ENCODE measurements around the gene COL5A2. TPM values are rescaled to one million over a fixed set of nuclear protein-coding genes. Genes with fewer than 3 reads are reported as not detected.

COL5A2 gene
- total RNA-seq, 1 donor from 2014 or later: 7.4 TPM

GRCh38 chr2:189138800-189139199 lies 40.8 kb downstream of the COL5A2 start:
- FAIRE-seq: no peak
- H3K27me3 ChIP-seq (ENCODE audit: control insufficient read depth, insufficient read depth, low read length): no peaks in the 10 kb centered on the region
- no peak for DNase-seq (ENCODE audit: low read depth)
- H3K36me3 ChIP-seq (ENCODE audit: control insufficient read depth, insufficient read depth, low read length): no peaks in the 10 kb centered on the region
- H3K4me3 ChIP-seq (ENCODE audit: low read depth, low read length): no peak overlapping the region
- no peak for TF ChIP-seq CTCF (IDR thresholded peaks at IDR 0.05; ENCODE audit: insufficient read depth, low read length, severe bottlenecking)

DNA sequence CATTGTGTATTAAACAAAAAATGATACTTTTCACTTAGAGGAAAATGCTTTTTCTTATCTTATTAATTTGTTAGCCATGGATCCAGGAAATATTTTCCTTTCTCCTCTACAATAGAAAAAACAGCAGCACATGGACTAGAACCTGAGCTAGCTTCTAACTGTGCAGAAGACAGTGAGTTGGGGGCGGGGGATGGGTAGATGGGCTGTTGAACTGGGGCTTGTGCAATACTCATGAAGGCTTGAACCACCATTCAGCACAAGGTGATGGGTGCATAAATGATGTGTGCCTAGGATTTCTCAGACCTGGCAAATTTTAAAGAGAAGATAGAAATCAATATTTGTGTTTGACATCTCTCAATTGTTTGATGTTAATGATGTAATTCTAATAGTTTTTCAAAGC lies 42.0 kb downstream of the COL5A2 start:
- Histone ChIP-seq H3K36me3 (ENCODE audit: control insufficient read depth, insufficient read depth, low read length) (no peaks in the 10 kb centered on the region), H3K27me3 (ENCODE audit: control insufficient read depth, insufficient read depth, low read length) (no peaks in the 10 kb centered on the region), H3K4me3 (ENCODE audit: low read depth, low read length) (no peak overlapping the region)
- DNase-seq (ENCODE audit: low read depth) (no peak), FAIRE-seq (no peak)
- TF ChIP-seq CTCF (IDR thresholded peaks at IDR 0.05; ENCODE audit: insufficient read depth, low read length, severe bottlenecking): no peak

DNA sequence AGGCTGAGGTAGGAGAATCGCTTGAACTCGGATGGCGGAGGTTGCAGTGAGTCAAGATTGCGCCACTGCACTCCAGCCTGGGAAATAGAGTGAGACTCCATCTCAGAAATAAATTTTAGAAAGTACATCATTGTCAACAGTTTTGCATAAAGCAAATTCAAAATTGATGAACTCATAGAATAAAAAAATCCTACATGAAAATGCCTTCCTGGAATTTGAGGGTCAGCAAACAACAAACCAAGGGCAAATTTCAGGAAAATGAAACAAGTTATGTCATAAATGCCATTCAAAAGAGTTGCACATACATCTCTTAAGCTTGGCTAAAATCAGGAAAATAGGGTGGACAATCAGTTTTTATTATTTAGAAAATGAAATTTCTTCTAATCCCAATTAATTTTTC lies 45.1 kb downstream of the COL5A2 start:
- H3K36me3 ChIP-seq (ENCODE audit: control insufficient read depth, insufficient read depth, low read length): no peaks in the 10 kb centered on the region
- no peak for FAIRE-seq

GRCh38 chr2:189131991-189132390 lies 47.6 kb downstream of the COL5A2 start:
- no peak overlapping the region for H3K4me3 ChIP-seq (ENCODE audit: low read depth, low read length)
- H3K27me3 ChIP-seq (ENCODE audit: control insufficient read depth, insufficient read depth, low read length): no peaks in the 10 kb centered on the region
- DNase-seq (ENCODE audit: low read depth) (no peak), FAIRE-seq (no peak)
- TF ChIP-seq CTCF (IDR thresholded peaks at IDR 0.05; ENCODE audit: insufficient read depth, low read length, severe bottlenecking): no peak
- H3K36me3 ChIP-seq (ENCODE audit: control insufficient read depth, insufficient read depth, low read length): no peaks in the 10 kb centered on the region

More for the DNA sequence above, 45.1 kb downstream of the COL5A2 start:
- TF ChIP-seq CTCF (IDR thresholded peaks at IDR 0.05; ENCODE audit: insufficient read depth, low read length, severe bottlenecking): no peak
- Histone ChIP-seq H3K4me3 (ENCODE audit: low read depth, low read length) (no peak overlapping the region), H3K27me3 (ENCODE audit: control insufficient read depth, insufficient read depth, low read length) (no peaks in the 10 kb centered on the region)
- no peak for DNase-seq (ENCODE audit: low read depth)

DNA sequence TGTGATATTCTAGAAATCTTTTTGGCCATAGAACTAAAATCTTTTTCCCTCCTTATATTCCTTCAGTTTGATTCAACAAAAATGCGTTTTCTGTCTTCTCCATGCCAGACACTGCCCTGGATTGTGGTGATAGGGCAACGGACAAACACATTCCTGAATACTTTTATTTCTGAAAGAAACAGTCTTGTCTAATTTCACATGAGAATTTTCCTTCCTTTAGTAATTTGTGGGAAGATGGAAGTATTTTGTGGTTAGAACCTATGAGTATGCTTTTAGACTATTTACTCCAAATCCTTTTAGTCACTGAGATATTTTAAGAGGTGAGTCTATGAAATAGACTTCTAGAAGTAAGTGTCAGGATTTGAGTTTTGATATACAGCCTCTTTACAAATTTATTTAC lies 49.6 kb downstream of the COL5A2 start:
- no peak for FAIRE-seq
- no peaks in the 10 kb centered on the region for H3K27me3 ChIP-seq (ENCODE audit: control insufficient read depth, insufficient read depth, low read length)
- H3K36me3 ChIP-seq (ENCODE audit: control insufficient read depth, insufficient read depth, low read length): no peaks in the 10 kb centered on the region
- no peak overlapping the region for H3K4me3 ChIP-seq (ENCODE audit: low read depth, low read length)
- TF ChIP-seq CTCF (IDR thresholded peaks at IDR 0.05; ENCODE audit: insufficient read depth, low read length, severe bottlenecking): no peak
- DNase-seq (ENCODE audit: low read depth): peak; percentile 7

DNA sequence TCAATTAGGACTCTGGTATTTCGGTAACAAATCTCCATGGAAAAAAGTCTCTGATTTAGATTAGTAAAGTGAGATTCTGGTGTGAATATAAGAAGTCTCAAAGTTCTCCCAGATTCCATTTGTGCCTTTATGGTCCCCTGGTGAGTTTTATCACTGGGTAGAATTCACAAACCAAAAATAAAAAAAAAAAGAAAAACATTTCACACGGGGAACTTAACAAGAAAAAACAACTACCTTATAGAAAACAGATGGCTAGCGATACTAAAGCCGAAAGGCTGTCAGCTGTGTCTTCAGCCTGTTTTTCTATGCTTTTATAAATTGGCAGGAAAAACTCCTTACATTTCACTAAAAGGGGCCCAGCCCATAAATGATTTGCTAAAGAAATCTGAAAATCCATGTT lies 50.6 kb downstream of the COL5A2 start:
- FAIRE-seq: no peak
- no peak overlapping the region for H3K4me3 ChIP-seq (ENCODE audit: low read depth, low read length)
- no peak for TF ChIP-seq CTCF (IDR thresholded peaks at IDR 0.05; ENCODE audit: insufficient read depth, low read length, severe bottlenecking)
- no peaks in the 10 kb centered on the region for H3K36me3 ChIP-seq (ENCODE audit: control insufficient read depth, insufficient read depth, low read length)
- no peaks in the 10 kb centered on the region for H3K27me3 ChIP-seq (ENCODE audit: control insufficient read depth, insufficient read depth, low read length)
- no peak for DNase-seq (ENCODE audit: low read depth)
